ENCODE data around the gene TMEM255B.
"Not testable (repeated sequence)": the region's sequence is repeated elsewhere in the genome, so short reads cannot be mapped to it uniquely, and the experiment has no call there.

DNA sequence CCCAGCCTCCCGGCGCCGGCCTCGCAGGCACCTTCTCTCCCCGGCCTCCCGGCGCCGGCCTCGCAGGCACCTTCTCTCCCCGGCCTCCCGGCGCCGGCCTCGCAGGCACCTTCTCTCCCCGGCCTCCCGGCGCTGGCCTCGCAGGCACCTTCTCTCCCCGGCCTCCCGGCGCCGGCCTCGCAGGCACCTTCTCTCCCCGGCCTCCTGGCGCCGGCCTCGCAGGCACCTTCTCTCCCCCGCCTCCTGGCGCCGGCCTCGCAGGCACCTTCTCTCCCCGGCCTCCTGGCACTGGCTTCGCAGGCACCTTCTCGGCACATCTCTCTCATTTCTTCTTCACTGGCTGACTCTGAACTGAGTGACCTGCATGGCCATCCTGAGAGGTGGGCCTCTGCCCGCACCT lies 67.4 kb downstream of the TMEM255B start:
- TF ChIP-seq, protein P1, sequence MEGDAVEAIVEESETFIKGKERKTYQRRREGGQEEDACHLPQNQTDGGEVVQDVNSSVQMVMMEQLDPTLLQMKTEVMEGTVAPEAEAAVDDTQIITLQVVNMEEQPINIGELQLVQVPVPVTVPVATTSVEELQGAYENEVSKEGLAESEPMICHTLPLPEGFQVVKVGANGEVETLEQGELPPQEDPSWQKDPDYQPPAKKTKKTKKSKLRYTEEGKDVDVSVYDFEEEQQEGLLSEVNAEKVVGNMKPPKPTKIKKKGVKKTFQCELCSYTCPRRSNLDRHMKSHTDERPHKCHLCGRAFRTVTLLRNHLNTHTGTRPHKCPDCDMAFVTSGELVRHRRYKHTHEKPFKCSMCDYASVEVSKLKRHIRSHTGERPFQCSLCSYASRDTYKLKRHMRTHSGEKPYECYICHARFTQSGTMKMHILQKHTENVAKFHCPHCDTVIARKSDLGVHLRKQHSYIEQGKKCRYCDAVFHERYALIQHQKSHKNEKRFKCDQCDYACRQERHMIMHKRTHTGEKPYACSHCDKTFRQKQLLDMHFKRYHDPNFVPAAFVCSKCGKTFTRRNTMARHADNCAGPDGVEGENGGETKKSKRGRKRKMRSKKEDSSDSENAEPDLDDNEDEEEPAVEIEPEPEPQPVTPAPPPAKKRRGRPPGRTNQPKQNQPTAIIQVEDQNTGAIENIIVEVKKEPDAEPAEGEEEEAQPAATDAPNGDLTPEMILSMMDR (IDR thresholded peaks at IDR 0.05): not testable (repeated sequence)
- not testable (repeated sequence) for TF ChIP-seq EZH2phosphoT487, EZH2 (IDR thresholded peaks at IDR 0.05)

All from neural progenitor cell (in vitro differentiated cells).